Liver (tissue), 3 donors: ENCODE data around the gene DPM3.
A peak's percentile ranks its signal among the peaks of the same experiment; 100 is the strongest.

Experiments
- CTCF ChIP-seq: fragments of 150-350 bp; IDR thresholded peaks from 2 replicates; pipeline ENCODE4 v1.5.1; 2017; ENCODE audit warnings: improper control_type of control experiment, low read depth, low read length; ENCODE audit not compliant: missing input control
- EGR1 ChIP-seq, 2 donors: IDR thresholded peaks; 2 replicates each; pipeline ENCODE4 v1.6.1; 2016 to 2018; ENCODE audit warnings: antibody characterized with exemption in 2 of 2, low read depth in 2 of 2
- JUND ChIP-seq, 2 donors: IDR thresholded peaks; 2 replicates each; pipeline ENCODE4 v1.6.1; 2016; ENCODE audit warnings: antibody characterized with exemption in 2 of 2
- RAD21 ChIP-seq, 2 donors: IDR thresholded peaks; 2 replicates each; pipeline ENCODE4 v1.6.1; 2016; ENCODE audit warnings: antibody characterized with exemption in 2 of 2, mild to moderate bottlenecking in 2 of 2
- REST ChIP-seq: IDR thresholded peaks from 2 replicates; pipeline ENCODE4 v1.6.1; 2016; ENCODE audit warnings: antibody characterized with exemption, mild to moderate bottlenecking
- SP1 ChIP-seq: IDR thresholded peaks from 2 replicates; pipeline ENCODE4 v1.6.1; 2018; ENCODE audit warnings: antibody characterized with exemption, mild to moderate bottlenecking
- TAF1 ChIP-seq: conservative IDR thresholded peaks from 2 replicates; pipeline ENCODE4 v1.6.1; 2016; ENCODE audit warnings: antibody characterized with exemption, mild to moderate bottlenecking
- TF ChIP-seq, protein P1 (sequence below): IDR thresholded peaks from 2 replicates; pipeline ENCODE4 v1.6.1; 2016; ENCODE audit warnings: antibody characterized with exemption
- donor health status: healthy.
- donor health status: healthy.

DNA sequence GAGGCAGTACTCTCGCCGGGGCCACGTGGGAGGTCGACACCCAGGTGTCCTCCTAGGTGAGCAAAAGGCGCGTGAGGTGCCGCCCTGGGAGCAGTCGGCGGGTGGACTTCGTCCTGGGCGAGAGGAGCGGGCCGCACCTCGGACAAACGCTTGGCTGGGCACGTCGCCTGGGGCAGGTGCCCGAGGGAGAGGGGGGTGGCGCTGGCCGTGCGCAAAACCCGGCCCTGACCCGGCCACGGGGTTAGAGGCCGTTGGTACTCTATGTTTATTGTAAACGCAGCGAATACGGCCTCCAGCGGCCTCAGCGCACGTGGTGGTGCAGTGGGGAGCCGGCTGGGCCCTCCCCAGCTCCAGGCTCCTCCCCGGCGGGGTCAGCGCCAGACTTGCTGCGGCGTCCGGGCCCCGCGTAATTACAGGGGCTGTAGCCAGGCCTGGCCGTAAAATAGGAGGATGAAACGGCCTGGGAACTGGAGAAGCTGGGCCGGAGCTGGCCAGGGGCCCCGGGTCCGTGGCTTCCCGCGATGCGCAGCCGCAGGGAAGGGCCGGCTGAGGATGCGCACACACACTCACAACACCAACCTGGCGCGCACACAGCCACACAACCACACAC is 14.3 kb downstream of the DPM3 start:
- TF ChIP-seq CTCF (no peak), RAD21 (IDR thresholded peaks at IDR 0.05) (peak; percentile 24 to 56), TAF1 (no peak), SP1 (peak; percentile 99), EGR1 (IDR thresholded peaks at IDR 0.05; ENCODE audit: low read depth in 2 of 2) (peak in 1 of 2 donors; percentile 11), REST (peak; percentile 80), JUND (IDR thresholded peaks at IDR 0.05) (peak; percentile 73 to 91)
- TF ChIP-seq, protein P1, sequence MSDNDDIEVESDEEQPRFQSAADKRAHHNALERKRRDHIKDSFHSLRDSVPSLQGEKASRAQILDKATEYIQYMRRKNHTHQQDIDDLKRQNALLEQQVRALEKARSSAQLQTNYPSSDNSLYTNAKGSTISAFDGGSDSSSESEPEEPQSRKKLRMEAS = peak; percentile 76
